ENCODE results near the gene SAMMSON. TPM values are rescaled to one million over a fixed set of nuclear protein-coding genes. Genes with fewer than 3 reads are reported as not detected.

SAMMSON gene
- total RNA-seq, 3 donors from 2014 or later, result not detected

DNA sequence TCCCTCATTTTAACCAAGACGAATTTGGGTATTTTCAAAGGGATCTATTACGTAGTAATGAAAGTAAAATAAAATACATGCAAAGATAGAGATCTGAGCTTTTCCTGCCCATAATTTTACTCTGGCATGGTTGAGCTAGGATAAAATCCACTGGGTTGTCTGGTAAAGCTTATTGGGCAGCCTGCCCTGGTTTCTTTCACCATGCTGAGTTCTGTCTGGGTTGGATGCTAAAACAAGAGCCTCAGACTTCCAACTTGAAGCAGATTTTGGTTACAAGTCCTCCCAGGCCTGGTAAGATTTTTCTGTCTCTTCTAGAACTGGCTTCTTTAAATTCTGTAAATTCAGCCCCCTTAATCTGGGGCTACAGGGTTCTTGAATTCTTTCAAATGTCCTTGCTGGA, 86.8 kb downstream of the SAMMSON start:
- no peak for ATAC-seq
- DNase-seq, result no peak
- H3K36me3 ChIP-seq (ENCODE audit: low read depth), result no peaks in the 10 kb centered on the region
- no peak overlapping the region for H3K4me3 ChIP-seq
- no peaks in the 10 kb centered on the region for H3K9me3 ChIP-seq
- TF ChIP-seq, protein P1, sequence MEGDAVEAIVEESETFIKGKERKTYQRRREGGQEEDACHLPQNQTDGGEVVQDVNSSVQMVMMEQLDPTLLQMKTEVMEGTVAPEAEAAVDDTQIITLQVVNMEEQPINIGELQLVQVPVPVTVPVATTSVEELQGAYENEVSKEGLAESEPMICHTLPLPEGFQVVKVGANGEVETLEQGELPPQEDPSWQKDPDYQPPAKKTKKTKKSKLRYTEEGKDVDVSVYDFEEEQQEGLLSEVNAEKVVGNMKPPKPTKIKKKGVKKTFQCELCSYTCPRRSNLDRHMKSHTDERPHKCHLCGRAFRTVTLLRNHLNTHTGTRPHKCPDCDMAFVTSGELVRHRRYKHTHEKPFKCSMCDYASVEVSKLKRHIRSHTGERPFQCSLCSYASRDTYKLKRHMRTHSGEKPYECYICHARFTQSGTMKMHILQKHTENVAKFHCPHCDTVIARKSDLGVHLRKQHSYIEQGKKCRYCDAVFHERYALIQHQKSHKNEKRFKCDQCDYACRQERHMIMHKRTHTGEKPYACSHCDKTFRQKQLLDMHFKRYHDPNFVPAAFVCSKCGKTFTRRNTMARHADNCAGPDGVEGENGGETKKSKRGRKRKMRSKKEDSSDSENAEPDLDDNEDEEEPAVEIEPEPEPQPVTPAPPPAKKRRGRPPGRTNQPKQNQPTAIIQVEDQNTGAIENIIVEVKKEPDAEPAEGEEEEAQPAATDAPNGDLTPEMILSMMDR (IDR thresholded peaks at IDR 0.05), result no peak
- H3K4me1 ChIP-seq (ENCODE audit: low read depth), result no peaks in the 10 kb centered on the region
- intact Hi-C loops (cut with DNase I, micrococcal nuclease), result no loop called here

DNA sequence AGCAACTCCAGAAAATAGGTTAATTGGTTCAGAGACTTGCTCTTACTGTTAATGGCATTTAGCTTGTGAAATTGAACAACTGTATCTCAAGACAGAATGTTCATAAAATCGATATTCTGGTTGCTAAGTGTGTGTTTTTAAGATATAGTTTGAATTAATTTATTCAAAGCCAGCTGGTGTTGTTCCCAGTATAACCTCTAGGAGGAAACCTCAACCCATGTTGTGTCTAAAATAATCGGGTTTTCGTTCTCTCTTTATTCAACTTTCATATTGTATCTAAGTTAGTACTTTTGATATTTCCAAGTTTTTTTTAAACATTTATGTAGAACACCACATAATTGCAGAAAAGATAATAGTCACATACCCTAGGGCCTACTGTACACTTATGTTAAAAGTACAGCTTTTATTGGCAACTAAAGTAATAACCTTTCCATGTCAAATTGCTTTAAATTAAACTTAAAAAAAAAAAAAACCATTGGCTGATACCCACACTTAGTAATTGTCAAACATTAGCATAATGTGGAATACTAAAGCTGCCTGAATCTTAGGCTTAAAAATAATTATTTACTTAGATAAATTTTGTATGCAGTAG, 90.9 kb downstream of the SAMMSON start:
- DNase-seq (peak in 1 of 3 donors; percentile 4), ATAC-seq (no peak)
- Histone ChIP-seq H3K9me3 (no peaks in the 10 kb centered on the region), H3K4me1 (ENCODE audit: low read depth) (no peaks in the 10 kb centered on the region), H3K4me3 (no peak overlapping the region), H3K36me3 (ENCODE audit: low read depth) (no peaks in the 10 kb centered on the region)
- intact Hi-C loops (cut with DNase I, micrococcal nuclease), result no loop called here
- TF ChIP-seq, protein P1 (IDR thresholded peaks at IDR 0.05), result no peak

DNA sequence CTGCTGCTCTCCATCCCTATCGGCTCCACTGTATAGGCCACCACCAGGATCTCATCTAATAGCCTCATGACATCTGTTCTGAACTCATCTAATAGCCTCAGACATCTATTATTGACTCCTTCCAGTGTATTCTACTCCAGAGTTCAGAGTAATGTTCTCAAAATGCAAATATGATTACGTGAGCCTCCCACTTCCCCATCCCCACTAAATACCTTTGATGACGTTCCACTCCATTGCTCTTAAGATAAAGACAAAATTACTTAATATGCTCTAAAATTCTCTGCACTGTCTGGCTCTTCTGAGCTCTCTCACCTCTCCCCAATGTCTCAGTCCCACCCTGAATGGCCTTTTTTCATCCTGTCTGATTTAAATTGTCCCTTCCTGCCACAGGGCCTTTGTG, 94.7 kb downstream of the SAMMSON start:
- DNase-seq (no peak), ATAC-seq (no peak)
- intact Hi-C loops (cut with DNase I, micrococcal nuclease), result no loop called here
- TF ChIP-seq, protein P1 (IDR thresholded peaks at IDR 0.05), result no peak
- Histone ChIP-seq H3K4me1 (ENCODE audit: low read depth) (no peaks in the 10 kb centered on the region), H3K36me3 (ENCODE audit: low read depth) (no peaks in the 10 kb centered on the region), H3K9me3 (no peaks in the 10 kb centered on the region), H3K4me3 (no peak overlapping the region)

DNA sequence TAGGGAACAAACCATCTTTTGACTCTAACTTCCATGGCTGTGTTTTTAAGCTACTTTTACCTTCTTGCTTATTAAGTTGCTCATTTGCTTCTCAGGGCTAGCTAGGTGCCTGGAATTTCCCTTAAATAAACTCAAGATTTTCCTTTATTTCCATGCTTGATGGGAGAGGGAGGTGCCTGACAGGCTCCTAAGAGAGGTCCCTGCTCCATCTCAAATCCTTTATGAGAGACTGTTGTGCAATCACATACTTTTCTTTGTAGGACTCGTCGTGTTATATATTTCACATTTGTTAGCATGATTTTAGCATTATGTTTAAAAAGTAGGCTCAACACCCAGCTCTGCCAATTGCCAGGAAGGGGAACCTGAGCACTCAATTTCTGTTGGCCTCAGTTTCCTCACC, 95.7 kb downstream of the SAMMSON start:
- intact Hi-C loops (cut with DNase I, micrococcal nuclease), result no loop called here
- Histone ChIP-seq H3K9me3 (no peaks in the 10 kb centered on the region), H3K36me3 (ENCODE audit: low read depth) (no peaks in the 10 kb centered on the region), H3K4me3 (no peak overlapping the region), H3K4me1 (ENCODE audit: low read depth) (no peaks in the 10 kb centered on the region)
- TF ChIP-seq, protein P1 (IDR thresholded peaks at IDR 0.05), result no peak
- ATAC-seq (no peak), DNase-seq (no peak)

DNA sequence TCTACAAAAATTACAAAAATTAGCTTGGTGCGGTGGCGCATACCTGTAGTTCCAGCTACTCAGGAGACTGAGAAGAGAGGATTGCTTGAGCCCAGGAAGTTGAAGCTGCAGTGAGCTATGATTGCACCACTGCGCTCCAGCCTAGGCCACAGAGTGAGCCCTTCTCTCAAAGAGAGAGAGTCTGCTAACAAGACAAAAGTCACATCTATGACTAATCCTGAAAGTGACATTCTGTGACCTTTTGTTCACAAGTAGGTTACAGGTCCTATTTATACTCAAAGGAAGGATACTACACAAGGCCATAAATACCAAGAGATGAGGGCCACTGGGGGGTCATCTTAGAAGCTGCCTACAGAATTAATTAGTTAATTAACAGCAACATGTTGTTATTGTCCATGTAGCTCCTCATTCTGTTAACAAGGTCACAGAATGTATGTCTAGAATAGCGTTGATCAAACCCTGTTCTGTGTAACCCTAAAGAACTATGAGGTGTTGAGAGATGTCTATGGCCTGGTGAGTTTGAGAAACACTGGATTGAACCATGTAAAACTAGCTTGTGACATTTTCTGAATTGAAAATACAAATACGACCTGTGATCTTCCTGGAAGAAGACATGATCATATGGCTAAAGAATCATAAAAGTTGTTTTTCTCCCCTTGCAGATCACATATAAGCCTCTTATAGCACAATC, 97.0 kb downstream of the SAMMSON start:
- TF ChIP-seq, protein P1 (IDR thresholded peaks at IDR 0.05), result no peak
- intact Hi-C loops (cut with DNase I, micrococcal nuclease), result no loop called here
- no peaks in the 10 kb centered on the region for H3K36me3 ChIP-seq (ENCODE audit: low read depth)
- no peaks in the 10 kb centered on the region for H3K9me3 ChIP-seq
- no peaks in the 10 kb centered on the region for H3K4me1 ChIP-seq (ENCODE audit: low read depth)
- ATAC-seq, result no peak
- no peak for DNase-seq
- H3K4me3 ChIP-seq, result no peak overlapping the region
